ENCODE data around the gene INTU.
"Not testable (repeated sequence)": the region's sequence is repeated elsewhere in the genome, so short reads cannot be mapped to it uniquely, and the experiment has no call there.

INTU gene

GRCh38 chr4:127632420-127633403 lies at the start of gene INTU:
Gene INTU (plus strand): TSS chr4:127632957. CDS start chr4:127633035, 78 bp downstream.
- DNase-seq: peak; percentile 44

- not testable (repeated sequence) for DNase-seq
Observed at GRCh38 chr4:127586496-127586895, 46.3 kb upstream of the INTU start.

- no peak for DNase-seq
Observed at GRCh38 chr4:127586922-127587571, 45.7 kb upstream of the INTU start.

GRCh38 chr4:127589153-127589552 lies 43.6 kb upstream of the INTU start:
- DNase-seq: not testable (repeated sequence)

- no peak for DNase-seq
Observed at GRCh38 chr4:127598656-127599055, 34.1 kb upstream of the INTU start.

GRCh38 chr4:127601029-127601428 lies 31.7 kb upstream of the INTU start:
- no peak for DNase-seq

- no peak for DNase-seq
Observed at GRCh38 chr4:127604949-127605709, 27.6 kb upstream of the INTU start.

GRCh38 chr4:127606823-127607222 lies 25.9 kb upstream of the INTU start:
- no peak for DNase-seq

- no peak for DNase-seq
Observed at GRCh38 chr4:127609484-127609883, 23.3 kb upstream of the INTU start.

GRCh38 chr4:127610488-127610887 lies 22.3 kb upstream of the INTU start:
- DNase-seq: no peak

- no peak for DNase-seq
Observed at GRCh38 chr4:127616898-127617297, 15.9 kb upstream of the INTU start.

- no peak for DNase-seq
Observed at GRCh38 chr4:127618427-127618826, 14.3 kb upstream of the INTU start.

GRCh38 chr4:127622621-127622920 lies 10.2 kb upstream of the INTU start:
- DNase-seq: no peak

GRCh38 chr4:127622921-127623796 lies 9.6 kb upstream of the INTU start:
- DNase-seq: no peak

- DNase-seq: no peak
Observed at GRCh38 chr4:127623797-127624083, 9.0 kb upstream of the INTU start.

- DNase-seq: no peak
Observed at GRCh38 chr4:127624173-127624572, 8.6 kb upstream of the INTU start.

GRCh38 chr4:127629371-127629770 lies 3.4 kb upstream of the INTU start:
- DNase-seq: no peak

- no peak for DNase-seq
Observed at GRCh38 chr4:127630152-127630551, 2.6 kb upstream of the INTU start.

- DNase-seq: no peak
Observed at GRCh38 chr4:127631420-127631819, 1.3 kb upstream of the INTU start.

- DNase-seq: no peak
Observed at GRCh38 chr4:127634181-127634580, 1.4 kb downstream of the INTU start.

GRCh38 chr4:127641524-127641923 lies 8.8 kb downstream of the INTU start:
- no peak for DNase-seq

GRCh38 chr4:127642169-127642568 lies 9.4 kb downstream of the INTU start:
- DNase-seq: no peak

GRCh38 chr4:127643791-127644190 lies 11.0 kb downstream of the INTU start:
- DNase-seq: no peak

Measured in NCI-H1436 treated with DMSO at 0.1 percent for 48 hours (cell line).